H9 (cell line): ENCODE data around the gene CENPP. TPM values are rescaled to one million over a fixed set of nuclear protein-coding genes. Genes with fewer than 3 reads are reported as not detected.

Experiments used
- DNase-seq: peaks from one replicate; pipeline ENCODE4 v3.0.0-alpha.2; 2017
- H2AFZ ChIP-seq: one replicate; pipeline ENCODE4 v1.6.1; 2013; ENCODE audit warnings: mild to moderate bottlenecking, low read length, control low read depth, moderate library complexity
- H2AK5ac ChIP-seq: 2 replicates; pipeline ENCODE4 v1.6.1; 2013; ENCODE audit warnings: low read length, control low read depth, mixed read lengths; ENCODE audit not compliant: insufficient read length
- H2BK120ac ChIP-seq: one replicate; pipeline ENCODE4 v1.6.1; 2013; ENCODE audit warnings: low read depth, mild to moderate bottlenecking, low read length, control low read depth, inconsistent platforms; ENCODE audit not compliant: poor library complexity, severe bottlenecking
- H2BK12ac ChIP-seq: 2 replicates; pipeline ENCODE4 v1.6.1; 2013; ENCODE audit warnings: low read length, control low read depth, mixed read lengths, low read depth; ENCODE audit not compliant: insufficient read length
- H2BK15ac ChIP-seq: 2 replicates; pipeline ENCODE4 v1.6.1; 2013; ENCODE audit warnings: low read depth, low read length, control low read depth
- H2BK20ac ChIP-seq: one replicate; pipeline ENCODE4 v1.6.1; 2013; ENCODE audit warnings: low read depth, mild to moderate bottlenecking, low read length, control low read depth, inconsistent platforms; ENCODE audit not compliant: poor library complexity, severe bottlenecking
- H2BK5ac ChIP-seq: 2 replicates; pipeline ENCODE4 v1.6.1; 2013; ENCODE audit warnings: low read length, control low read depth, mixed read lengths; ENCODE audit not compliant: insufficient read length
- H3K14ac ChIP-seq: 2 replicates; pipeline ENCODE4 v1.6.1; 2013; ENCODE audit warnings: low read length, control low read depth; ENCODE audit not compliant: insufficient read depth
- H3K18ac ChIP-seq: 2 replicates; pipeline ENCODE4 v1.6.1; 2013; ENCODE audit warnings: low read depth, mild to moderate bottlenecking, mixed read lengths, low read length, control low read depth; ENCODE audit not compliant: insufficient read length
- H3K23ac ChIP-seq: 2 replicates; pipeline ENCODE4 v1.6.1; 2013; ENCODE audit warnings: low read length, control low read depth, mixed read lengths, low read depth; ENCODE audit not compliant: insufficient read length
- H3K23me2 ChIP-seq: 2 replicates; pipeline ENCODE4 v1.6.1; 2013; ENCODE audit warnings: low read depth, mild to moderate bottlenecking, mixed read lengths, low read length, control low read depth; ENCODE audit not compliant: insufficient read length, poor library complexity, severe bottlenecking
- H3K27ac ChIP-seq: 2 replicates; pipeline ENCODE4 v1.5.1; 2013; ENCODE audit warnings: low read length, control low read depth, mixed read lengths, low read depth; ENCODE audit not compliant: insufficient read length
- H3K27me3 ChIP-seq: 2 replicates; pipeline ENCODE4 v1.6.1; 2013; ENCODE audit warnings: low read length, control low read depth, inconsistent platforms; ENCODE audit not compliant: insufficient read depth
- H3K4ac ChIP-seq: 2 replicates; pipeline ENCODE4 v1.6.1; 2013; ENCODE audit warnings: low read depth, mild to moderate bottlenecking, control low read depth, inconsistent platforms, low read length, moderate library complexity
- H3K4me1 ChIP-seq: 2 replicates; pipeline ENCODE4 v1.6.1; 2013; ENCODE audit warnings: low read length, control low read depth, inconsistent platforms; ENCODE audit not compliant: insufficient read depth
- H3K4me2 ChIP-seq: 2 replicates; pipeline ENCODE4 v1.6.1; 2013; ENCODE audit warnings: low read length, control low read depth, mixed read lengths; ENCODE audit not compliant: insufficient read length, insufficient read depth
- H3K56ac ChIP-seq: 2 replicates; pipeline ENCODE4 v1.6.1; 2013; ENCODE audit warnings: low read depth, mild to moderate bottlenecking, mixed read lengths, low read length, control low read depth; ENCODE audit not compliant: insufficient read length
- H3K79me1 ChIP-seq: 2 replicates; pipeline ENCODE4 v1.6.1; 2013; ENCODE audit warnings: low read depth, mild to moderate bottlenecking, moderate library complexity, low read length, control low read depth, inconsistent platforms; ENCODE audit not compliant: insufficient read depth, poor library complexity, severe bottlenecking
- H3K79me2 ChIP-seq: 2 replicates; pipeline ENCODE4 v1.6.1; 2013; ENCODE audit warnings: low read length, control low read depth, inconsistent platforms; ENCODE audit not compliant: insufficient read depth
- H3K9ac ChIP-seq: 2 replicates; pipeline ENCODE4 v1.6.1; 2013; ENCODE audit warnings: low read length, control low read depth, mixed read lengths; ENCODE audit not compliant: insufficient read length; ENCODE audit errors: extremely low read depth
- H3K9me3 ChIP-seq: one replicate; pipeline ENCODE4 v1.6.1; 2013; ENCODE audit warnings: low read depth, low read length, inconsistent platforms; ENCODE audit not compliant: control insufficient read depth
- H3T11ph ChIP-seq: one replicate; pipeline ENCODE4 v1.6.1; 2013; ENCODE audit warnings: mild to moderate bottlenecking, low read length, control low read depth, inconsistent platforms
- H4K20me1 ChIP-seq: one replicate; pipeline ENCODE4 v1.6.1; 2013; ENCODE audit not compliant: control insufficient read depth, insufficient read length, insufficient read depth
- H4K5ac ChIP-seq: 2 replicates; pipeline ENCODE4 v1.6.1; 2013; ENCODE audit warnings: low read depth, mild to moderate bottlenecking, mixed read lengths, low read length, control low read depth; ENCODE audit not compliant: insufficient read length
- H4K8ac ChIP-seq: replicated peaks from 2 replicates; pipeline ENCODE4 v1.6.1; 2013; ENCODE audit warnings: low read length, control low read depth, mixed read lengths, low read depth; ENCODE audit not compliant: insufficient read length
- H4K91ac ChIP-seq: 2 replicates; pipeline ENCODE4 v1.6.1; 2013; ENCODE audit warnings: low read depth, mild to moderate bottlenecking, moderate library complexity, mixed read lengths, low read length, control low read depth; ENCODE audit not compliant: insufficient read length
- H3K27ac Mint-ChIP-seq, 3 experiments: 2 replicates in 2 of 3; 3 replicates in 1 of 3; pipeline ENCODE4 v1.8.0; 2020 to 2021; ENCODE audit warnings: mixed read lengths in 3 of 3, mild to moderate bottlenecking in 1 of 3, moderate library complexity in 1 of 3
- H3K27me3 Mint-ChIP-seq: 2 replicates; pipeline ENCODE4 v1.8.0; 2021; ENCODE audit warnings: low read depth, mild to moderate bottlenecking, moderate library complexity, mixed read lengths
- H3K36me3 Mint-ChIP-seq, 3 experiments: 2 replicates in 2 of 3; 3 replicates in 1 of 3; pipeline ENCODE4 v1.8.0; 2020 to 2021; ENCODE audit warnings: low read depth in 3 of 3, mixed read lengths in 3 of 3; ENCODE audit not compliant: insufficient read depth in 1 of 3
- H3K4me1 Mint-ChIP-seq, 2 experiments: 2 replicates each; pipeline ENCODE4 v1.8.0; 2020; ENCODE audit warnings: mixed read lengths in 2 of 2
- H3K4me3 Mint-ChIP-seq, 2 experiments: 2 replicates in 1 of 2; 3 replicates in 1 of 2; pipeline ENCODE4 v1.8.0; 2020 to 2021; ENCODE audit warnings: mild to moderate bottlenecking in 2 of 2, mixed read lengths in 2 of 2, moderate library complexity in 1 of 2
- H3K9me3 Mint-ChIP-seq, 2 experiments: 2 replicates in 1 of 2; 3 replicates in 1 of 2; pipeline ENCODE4 v1.8.0; 2020; ENCODE audit warnings: mild to moderate bottlenecking in 2 of 2, mixed read lengths in 2 of 2, moderate library complexity in 1 of 2
- WGBS: extraction: QIAGEN DNeasy Blood & Tissue Kit; methylation state at CpG from one replicate; pipeline ENCODE4 v1.1.7; 2013; ENCODE audit warnings: missing lambda C conversion rate, low lambda C conversion rate, mixed read lengths; ENCODE audit not compliant: insufficient read length; ENCODE audit errors: extremely low coverage; 5-methylcytosine and 5-hydroxymethylcytosine counted together
- total RNA-seq: library from RNA; stranded (reverse); gene quantifications from 2 replicates; pipeline ENCODE4 v1.2.1, GENCODE V29; 2021
- TF ChIP-seq, protein P1 (sequence below): fragments of 200-600 bp; sonication (generic); conservative IDR thresholded peaks from 3 replicates; pipeline ENCODE4 v1.8.0; 2021; ENCODE audit warnings: antibody characterized with exemption, mild to moderate bottlenecking

The CENPP gene
- total RNA-seq, 1 experiment from 2014 or later: 9.1 TPM

DNA sequence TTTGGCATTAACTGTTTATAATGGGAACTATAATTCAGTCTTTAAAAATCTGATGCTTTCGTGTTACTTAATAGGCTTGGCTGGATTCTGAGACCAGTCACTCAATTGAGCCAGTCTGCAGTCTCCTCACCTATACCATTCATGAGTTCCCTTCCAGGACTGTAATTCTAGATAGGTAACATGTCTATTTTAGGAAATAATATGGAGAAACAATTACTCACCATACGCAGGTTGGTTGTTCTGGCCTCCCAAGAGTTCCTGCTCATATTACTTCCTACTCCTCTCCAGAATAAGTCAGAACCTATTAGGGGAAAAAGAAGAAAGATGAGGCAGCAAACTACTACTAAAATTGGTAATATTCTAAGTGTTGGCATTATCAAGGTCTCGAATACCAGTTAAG, 27.7 kb upstream of the CENPP start:
- Histone ChIP-seq H3K9ac (no peak overlapping the region), H3K4ac (no peak overlapping the region), H2AK5ac (no peak overlapping the region), H4K8ac (no peak overlapping the region), H2BK5ac (no peak overlapping the region), H2BK12ac (no peak overlapping the region), H2AFZ (no peak overlapping the region), H3K79me1 (no peaks in the 10 kb centered on the region), H3K56ac (no peak overlapping the region), H4K5ac (no peak overlapping the region), H3K18ac (no peak overlapping the region), H3K9me3 (no peaks in the 10 kb centered on the region), H3K14ac (no peak overlapping the region), H4K20me1 (no peaks in the 10 kb centered on the region), H4K91ac (no peak overlapping the region), H2BK15ac (no peak overlapping the region), H3K23ac (no peak overlapping the region), H3K79me2 (no peaks in the 10 kb centered on the region; the same call in 1 of the 2 replicates), H2BK20ac (no peak overlapping the region), H3K23me2 (no peaks in the 10 kb centered on the region), H3K27ac (no peak overlapping the region), H3K4me2 (no peak overlapping the region), H3T11ph (no peak overlapping the region), H3K4me1 (no peaks in the 10 kb centered on the region), H3K27me3 (no peaks in the 10 kb centered on the region), H2BK120ac (no peak overlapping the region)
- H3K36me3 Mint-ChIP-seq: peaks cover 19 to 57% (median 51%) of the 10 kb centered on the region in 3 experiments; a peak in 6 of 7 replicates
- peaks cover 5 to 8% of the 10 kb centered on the region in 2 experiments; a peak in 3 of 4 replicates for H3K4me1 Mint-ChIP-seq
- H3K9me3 Mint-ChIP-seq: no peaks in the 10 kb centered on the region
- no peak for DNase-seq
- H3K4me3 Mint-ChIP-seq: no peak overlapping the region
- no peaks in the 10 kb centered on the region for H3K27me3 Mint-ChIP-seq
- no CpG with 5 or more reads among the region's 3 CpGs for WGBS
- TF ChIP-seq, protein P1, sequence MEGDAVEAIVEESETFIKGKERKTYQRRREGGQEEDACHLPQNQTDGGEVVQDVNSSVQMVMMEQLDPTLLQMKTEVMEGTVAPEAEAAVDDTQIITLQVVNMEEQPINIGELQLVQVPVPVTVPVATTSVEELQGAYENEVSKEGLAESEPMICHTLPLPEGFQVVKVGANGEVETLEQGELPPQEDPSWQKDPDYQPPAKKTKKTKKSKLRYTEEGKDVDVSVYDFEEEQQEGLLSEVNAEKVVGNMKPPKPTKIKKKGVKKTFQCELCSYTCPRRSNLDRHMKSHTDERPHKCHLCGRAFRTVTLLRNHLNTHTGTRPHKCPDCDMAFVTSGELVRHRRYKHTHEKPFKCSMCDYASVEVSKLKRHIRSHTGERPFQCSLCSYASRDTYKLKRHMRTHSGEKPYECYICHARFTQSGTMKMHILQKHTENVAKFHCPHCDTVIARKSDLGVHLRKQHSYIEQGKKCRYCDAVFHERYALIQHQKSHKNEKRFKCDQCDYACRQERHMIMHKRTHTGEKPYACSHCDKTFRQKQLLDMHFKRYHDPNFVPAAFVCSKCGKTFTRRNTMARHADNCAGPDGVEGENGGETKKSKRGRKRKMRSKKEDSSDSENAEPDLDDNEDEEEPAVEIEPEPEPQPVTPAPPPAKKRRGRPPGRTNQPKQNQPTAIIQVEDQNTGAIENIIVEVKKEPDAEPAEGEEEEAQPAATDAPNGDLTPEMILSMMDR: no peak
- no peak overlapping the region for H3K27ac Mint-ChIP-seq
